NCI-H524 treated with DMSO at 0.1 percent for 48 hours (cell line): ENCODE data around the gene PRICKLE3.
A peak's percentile ranks its signal among the peaks of the same experiment; 100 is the strongest.
"Not testable (repeated sequence)": the region's sequence is repeated elsewhere in the genome, so short reads cannot be mapped to it uniquely, and the experiment has no call there.

Source experiments
- DNase-seq: peaks from one replicate; lab custom pipeline; 2025; lab: John Stamatoyannopoulos, UW

The PRICKLE3 gene

DNA sequence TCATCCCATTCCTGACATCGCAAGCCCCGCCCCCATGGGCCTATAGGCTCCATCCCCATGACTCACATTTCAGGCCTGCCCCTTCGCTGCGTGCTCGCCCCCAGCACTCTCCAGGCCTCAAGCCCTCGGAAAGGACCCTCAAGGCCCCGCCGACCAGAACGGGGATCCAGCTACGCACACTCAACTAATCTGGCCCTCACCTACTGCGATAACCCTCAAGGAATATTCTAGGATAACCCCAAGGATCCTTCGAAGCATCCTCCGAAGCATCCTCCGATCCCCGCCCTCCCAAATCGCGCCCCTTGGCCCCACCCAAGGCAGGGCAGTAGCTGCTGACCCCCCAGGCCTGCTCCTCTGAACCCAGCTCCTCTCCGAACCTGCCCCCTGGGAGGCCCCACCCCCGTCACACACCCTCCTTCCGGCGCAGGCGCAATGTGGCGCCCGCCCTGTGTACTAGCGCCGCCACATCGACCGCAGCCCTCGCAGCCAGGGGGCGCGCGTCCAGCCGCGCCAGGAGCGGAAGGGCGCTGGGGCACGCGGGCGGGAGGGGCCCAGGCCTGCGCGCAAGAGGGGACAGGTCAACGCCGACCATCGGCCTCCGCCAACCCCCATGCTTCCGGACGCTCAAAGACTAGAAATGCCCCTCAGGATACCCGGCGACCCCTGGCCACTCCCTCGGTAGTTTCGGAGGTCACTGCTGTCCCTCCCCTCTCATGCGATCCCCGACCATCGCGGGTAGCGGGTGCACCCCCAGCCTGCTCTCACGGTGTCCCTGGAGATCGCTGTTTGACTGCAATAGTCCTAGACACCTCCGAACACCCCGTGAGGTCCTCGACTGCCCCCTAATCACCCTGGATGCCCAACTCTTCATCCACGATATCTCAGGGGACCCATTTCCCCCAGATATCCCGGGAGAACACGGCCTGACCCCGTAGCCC lies 30.0 kb downstream of the PRICKLE3 start:
- peak; percentile 65 for DNase-seq

GRCh38 chrX:49155243-49155899 lies 30.8 kb downstream of the PRICKLE3 start:
- no peak for DNase-seq

GRCh38 chrX:49153467-49153866 lies 32.7 kb downstream of the PRICKLE3 start:
- no peak for DNase-seq

- not testable (repeated sequence) for DNase-seq
Measured at GRCh38 chrX:49149291-49149690, 36.9 kb downstream of the PRICKLE3 start.

DNA sequence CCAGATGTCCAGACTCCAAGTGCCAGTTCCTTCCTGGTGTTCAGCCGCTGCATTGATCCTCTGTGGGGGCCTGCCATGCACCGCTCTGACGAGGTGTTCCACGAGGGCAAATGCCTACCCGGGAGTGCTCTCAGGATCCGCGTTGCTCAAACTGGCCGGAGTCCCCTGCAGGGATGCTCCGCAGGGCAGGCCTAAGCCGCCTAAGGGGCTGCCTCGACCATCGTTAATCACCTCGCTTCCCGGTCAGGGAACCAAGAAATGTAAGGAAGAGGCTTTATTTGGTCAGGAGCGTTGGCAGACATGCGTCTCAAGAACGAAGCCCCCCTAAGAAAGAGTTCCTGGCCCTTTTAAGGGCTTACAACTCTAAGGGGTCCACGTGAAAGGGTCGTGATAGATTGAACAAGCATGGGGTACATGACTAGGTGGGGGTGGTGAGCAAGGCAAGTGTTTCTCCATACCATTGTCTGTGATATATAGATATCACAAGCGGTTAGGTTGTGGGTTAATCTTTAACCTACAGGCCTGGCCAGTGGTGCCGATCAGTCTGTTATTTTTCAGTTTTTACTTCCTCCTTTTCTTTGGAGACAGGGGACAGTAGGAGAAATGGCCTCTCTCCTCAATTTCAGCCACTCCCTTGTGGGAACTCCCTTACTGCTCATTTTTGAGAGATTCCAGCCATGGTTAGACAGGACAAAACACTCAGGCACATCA lies 37.6 kb downstream of the PRICKLE3 start:
- not testable (repeated sequence) for DNase-seq

GRCh38 chrX:49147936-49148335 lies 38.2 kb downstream of the PRICKLE3 start:
- no peak for DNase-seq

DNA sequence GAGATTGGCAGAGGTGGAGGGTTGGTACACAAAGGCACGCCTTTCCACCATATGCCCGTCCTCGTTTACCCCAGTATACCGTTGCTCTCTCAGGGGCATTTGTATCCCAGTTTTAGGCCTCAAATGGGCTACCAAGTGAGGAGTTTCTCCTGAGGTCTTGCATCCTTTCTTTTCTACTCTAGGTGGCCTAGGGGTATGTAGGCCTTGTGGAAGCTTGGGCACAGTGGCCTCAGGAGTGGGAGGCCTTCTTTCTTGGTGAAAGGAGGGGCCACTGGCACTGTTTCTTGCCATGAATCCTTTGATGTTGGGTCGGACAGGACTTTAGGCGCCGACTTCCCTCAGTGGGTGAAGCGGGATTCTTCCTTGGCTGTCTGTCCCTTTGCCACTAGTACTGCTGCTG lies 38.9 kb downstream of the PRICKLE3 start:
- DNase-seq: no peak

GRCh38 chrX:49143154-49143553 lies 43.0 kb downstream of the PRICKLE3 start:
- not testable (repeated sequence) for DNase-seq

DNA sequence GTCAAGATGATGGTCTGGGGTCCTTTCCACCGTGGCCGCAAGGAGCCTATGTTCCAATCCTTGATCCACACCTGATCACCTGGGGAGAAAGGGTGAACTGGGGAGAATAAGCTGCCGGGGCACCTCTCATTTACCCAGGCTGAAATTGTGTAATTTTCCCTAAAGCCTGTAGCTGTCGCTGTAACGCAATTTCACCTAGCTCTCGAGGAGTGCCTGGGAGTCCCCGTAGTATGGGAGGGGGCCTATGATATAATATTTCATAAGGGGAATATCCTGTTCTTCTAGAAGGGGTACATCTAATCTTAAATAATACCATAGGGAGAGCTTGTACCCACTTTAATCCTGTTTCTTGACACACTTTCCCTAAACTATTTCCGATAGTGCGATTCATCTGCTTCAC lies 43.9 kb downstream of the PRICKLE3 start:
- not testable (repeated sequence) for DNase-seq

GRCh38 chrX:49139713-49140112 lies 46.5 kb downstream of the PRICKLE3 start:
- DNase-seq: no peak

DNA sequence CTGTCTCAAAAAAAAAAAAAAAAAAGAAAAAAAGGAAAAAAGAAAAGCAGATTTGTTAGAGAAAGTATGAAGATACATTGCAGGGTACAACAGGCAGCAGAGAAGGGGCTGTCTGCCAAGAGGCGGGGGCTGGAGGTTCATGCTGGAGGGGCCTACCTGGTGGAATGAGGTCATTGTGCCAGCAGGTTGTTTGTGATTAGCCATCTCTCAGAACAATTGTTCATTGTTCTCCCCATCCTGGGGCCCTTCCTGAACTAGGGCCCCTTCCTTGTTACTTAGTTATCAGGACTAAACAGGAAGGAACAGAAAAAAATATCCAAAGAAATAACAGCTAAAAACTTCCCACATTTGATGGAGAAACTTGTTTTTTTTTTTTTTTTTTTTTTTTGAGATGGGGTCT lies 48.7 kb downstream of the PRICKLE3 start:
- no peak for DNase-seq

- no peak for DNase-seq
Measured at GRCh38 chrX:49133759-49134158, 52.4 kb downstream of the PRICKLE3 start.

GRCh38 chrX:49132275-49132674 lies 53.9 kb downstream of the PRICKLE3 start:
- not testable (repeated sequence) for DNase-seq

DNA sequence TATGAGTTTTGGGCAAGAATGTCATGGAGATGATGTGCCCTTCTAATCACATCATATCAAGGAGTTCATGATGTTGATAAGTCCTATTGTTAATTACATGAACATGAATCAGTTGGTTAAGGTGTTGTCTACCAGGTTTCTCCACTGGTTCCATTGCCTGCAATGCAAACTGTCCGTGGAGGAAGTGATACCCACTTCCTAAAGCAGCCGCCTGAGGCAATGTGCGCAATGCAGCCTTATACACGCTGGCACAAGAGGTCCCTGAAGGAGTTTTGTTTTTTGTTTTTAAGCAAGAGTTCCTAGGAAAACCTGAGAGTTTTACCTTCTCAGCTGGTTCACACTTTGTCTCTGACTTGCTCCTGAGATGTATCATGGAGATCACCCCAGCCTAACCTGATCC lies 56.7 kb downstream of the PRICKLE3 start:
- DNase-seq: no peak

GRCh38 chrX:49127742-49128258 lies 58.4 kb downstream of the PRICKLE3 start:
- DNase-seq: not testable (repeated sequence)
